ENCODE data around the gene HES3.

Gene HES3

GRCh38 chr1:6281511-6282402, 37.8 kb downstream of the HES3 start:
- no peak for DNase-seq

- DNase-seq = no peak
These were observed 38.7 kb downstream of the HES3 start for GRCh38 chr1:6282577-6283270.

GRCh38 chr1:6285336-6285735, 41.4 kb downstream of the HES3 start:
- no peak for DNase-seq

GRCh38 chr1:6286266-6286665, 42.3 kb downstream of the HES3 start:
- no peak for DNase-seq

GRCh38 chr1:6287029-6287428, 43.0 kb downstream of the HES3 start:
- no peak for DNase-seq

- no peak for DNase-seq
These were observed 43.5 kb downstream of the HES3 start for GRCh38 chr1:6287431-6287886.

GRCh38 chr1:6288026-6288425, 44.0 kb downstream of the HES3 start:
- no peak for DNase-seq

GRCh38 chr1:6288665-6289064, 44.7 kb downstream of the HES3 start:
- DNase-seq = no peak

GRCh38 chr1:6292102-6292501, 48.1 kb downstream of the HES3 start:
- no peak for DNase-seq

- DNase-seq = no peak
These were observed 50.3 kb downstream of the HES3 start for GRCh38 chr1:6294080-6294889.

- no peak for DNase-seq
These were observed 51.0 kb downstream of the HES3 start for GRCh38 chr1:6294890-6295556.

Data from EL (cell line).